Measurements from ENCODE around the gene GMDS. TPM values are rescaled to one million over a fixed set of nuclear protein-coding genes. Genes with fewer than 3 reads are reported as not detected.

The GMDS gene
- total RNA-seq, 4 donors from 2014 or later = 8.7 to 23.1 (median 18.4) TPM

- DNase-seq (ENCODE audit: low spot score in 2 of 2) = no peak
- TF ChIP-seq CTCF (IDR thresholded peaks at IDR 0.05) (no peak), POLR2A (IDR thresholded peaks at IDR 0.05) (no peak)
- no peak overlapping the region for H3K4me3 ChIP-seq (ENCODE audit: low read depth, poor library complexity, severe bottlenecking)
- 93 to 94% methylated on average over 8 of the region's 8 CpGs for WGBS, 2 donors
- intact Hi-C loops (cut with DNase I; ENCODE audit: low total_unique reads) = no loop called here
These were observed 539.8 kb downstream of the GMDS start for GRCh38 chr6:1705630-1706029.

- DNase-seq (ENCODE audit: low spot score in 2 of 2) = no peak
- no peak for TF ChIP-seq CTCF (IDR thresholded peaks at IDR 0.05)
- TF ChIP-seq POLR2A (IDR thresholded peaks at IDR 0.05) = no peak
- H3K4me3 ChIP-seq (ENCODE audit: low read depth, poor library complexity, severe bottlenecking) = no peak overlapping the region
- 85 to 89% methylated on average over 4 of the region's 4 CpGs for WGBS, 2 donors
- intact Hi-C loops (cut with DNase I; ENCODE audit: low total_unique reads) = no loop called here
These were observed 540.2 kb downstream of the GMDS start for GRCh38 chr6:1705183-1705582.

- intact Hi-C loops (cut with DNase I; ENCODE audit: low total_unique reads) = no loop called here
- WGBS, 2 donors = 65 to 67% methylated on average over 7 of the region's 7 CpGs
These were observed 540.7 kb downstream of the GMDS start for GRCh38 chr6:1704711-1705110.

GRCh38 chr6:1703923-1704322 lies 541.5 kb downstream of the GMDS start:
- WGBS, 2 donors = 58 to 59% methylated on average over 6 of the region's 6 CpGs

More at GRCh38 chr6:1704711-1705110, 540.7 kb downstream of the GMDS start:
- no peak for TF ChIP-seq POLR2A (IDR thresholded peaks at IDR 0.05)
- TF ChIP-seq CTCF (IDR thresholded peaks at IDR 0.05) = no peak
- DNase-seq (ENCODE audit: low spot score in 2 of 2) = no peak
- no peak overlapping the region for H3K4me3 ChIP-seq (ENCODE audit: low read depth, poor library complexity, severe bottlenecking)

GRCh38 chr6:1703091-1703855 lies 542.1 kb downstream of the GMDS start:
- no peak overlapping the region for H3K4me3 ChIP-seq (ENCODE audit: low read depth, poor library complexity, severe bottlenecking)
- intact Hi-C loops (cut with DNase I; ENCODE audit: low total_unique reads) = no loop called here
- WGBS, 2 donors = 51 to 63% methylated on average over 9 of the region's 9 CpGs
- TF ChIP-seq POLR2A (IDR thresholded peaks at IDR 0.05) (no peak), CTCF (IDR thresholded peaks at IDR 0.05) (no peak)
- peak in 1 of 2 donors; percentile 64 for DNase-seq (ENCODE audit: low spot score in 2 of 2)

More at GRCh38 chr6:1703923-1704322, 541.5 kb downstream of the GMDS start:
- TF ChIP-seq CTCF (IDR thresholded peaks at IDR 0.05) (no peak), POLR2A (IDR thresholded peaks at IDR 0.05) (no peak)
- intact Hi-C loops (cut with DNase I; ENCODE audit: low total_unique reads) = no loop called here
- DNase-seq (ENCODE audit: low spot score in 2 of 2) = peak in 1 of 2 donors; percentile 60
- H3K4me3 ChIP-seq (ENCODE audit: low read depth, poor library complexity, severe bottlenecking) = no peak overlapping the region
